Kidney epithelial cell (primary cell): ENCODE data around the gene KDM3B. TPM values are rescaled to one million over a fixed set of nuclear protein-coding genes. Genes with fewer than 3 reads are reported as not detected.
A peak's percentile ranks its signal among the peaks of the same experiment; 100 is the strongest.

ENCODE experiments used
- DNase-seq: peaks from one replicate; pipeline ENCODE4 v3.0.0-alpha.2; 2010; ENCODE audit warnings: low read depth
- H3K27me3 ChIP-seq: 2 replicates; pipeline ENCODE4 v1.6.0; 2011; ENCODE audit warnings: low read length; ENCODE audit not compliant: control insufficient read depth, insufficient read depth
- H3K36me3 ChIP-seq: 2 replicates; pipeline ENCODE4 v1.5.1; 2011; ENCODE audit warnings: low read length; ENCODE audit not compliant: control insufficient read depth, insufficient read depth
- H3K4me3 ChIP-seq: 2 replicates; pipeline ENCODE4 v1.5.1; 2011; ENCODE audit warnings: low read depth, mild to moderate bottlenecking, control low read depth, low read length
- CTCF ChIP-seq: IDR thresholded peaks from 2 replicates; pipeline ENCODE4 v1.5.1; 2011; ENCODE audit warnings: mild to moderate bottlenecking, moderate library complexity, low read length, control low read depth, inconsistent platforms; ENCODE audit not compliant: insufficient read depth, poor library complexity, severe bottlenecking
- total RNA-seq: library from RNA; depleted of rRNA; stranded (reverse); fragments of >200 nt; gene quantifications from 2 replicates; pipeline ENCODE4 v1.2.3, GENCODE V29; 2015

The KDM3B gene
- total RNA-seq, 1 donor from 2014 or later: 44.3 TPM

GRCh38 chr5:138468133-138468965 lies 115.9 kb downstream of the KDM3B start:
- Histone ChIP-seq H3K27me3 (no peaks in the 10 kb centered on the region), H3K4me3 (peak overlapping the region; percentile 73), H3K36me3 (peaks cover 3% of the 10 kb centered on the region)
- TF ChIP-seq CTCF: no peak
- no peak for DNase-seq

- no peaks in the 10 kb centered on the region for H3K27me3 ChIP-seq
- DNase-seq: no peak
- peaks cover 3% of the 10 kb centered on the region for H3K36me3 ChIP-seq
- H3K4me3 ChIP-seq: no peak overlapping the region
- TF ChIP-seq CTCF: no peak
Observed at GRCh38 chr5:138468966-138469539, 116.6 kb downstream of the KDM3B start.

- no peak for DNase-seq
- Histone ChIP-seq H3K4me3 (no peak overlapping the region), H3K36me3 (peaks cover 3% of the 10 kb centered on the region), H3K27me3 (no peaks in the 10 kb centered on the region)
- no peak for TF ChIP-seq CTCF
Observed at GRCh38 chr5:138469540-138470321, 117.2 kb downstream of the KDM3B start.

- no peak for DNase-seq
Observed at GRCh38 chr5:138470322-138471051, 118.0 kb downstream of the KDM3B start.

GRCh38 chr5:138471052-138471361 lies 118.5 kb downstream of the KDM3B start:
- DNase-seq: no peak
- no peak for TF ChIP-seq CTCF

More at GRCh38 chr5:138470322-138471051, 118.0 kb downstream of the KDM3B start:
- Histone ChIP-seq H3K27me3 (no peaks in the 10 kb centered on the region), H3K4me3 (no peak overlapping the region), H3K36me3 (peaks cover 3% of the 10 kb centered on the region)
- TF ChIP-seq CTCF: no peak

More at GRCh38 chr5:138471052-138471361, 118.5 kb downstream of the KDM3B start:
- Histone ChIP-seq H3K27me3 (no peaks in the 10 kb centered on the region), H3K36me3 (peaks cover 3% of the 10 kb centered on the region), H3K4me3 (no peak overlapping the region)
